Measurements from ENCODE around the gene TNIK.

TNIK gene

DNA sequence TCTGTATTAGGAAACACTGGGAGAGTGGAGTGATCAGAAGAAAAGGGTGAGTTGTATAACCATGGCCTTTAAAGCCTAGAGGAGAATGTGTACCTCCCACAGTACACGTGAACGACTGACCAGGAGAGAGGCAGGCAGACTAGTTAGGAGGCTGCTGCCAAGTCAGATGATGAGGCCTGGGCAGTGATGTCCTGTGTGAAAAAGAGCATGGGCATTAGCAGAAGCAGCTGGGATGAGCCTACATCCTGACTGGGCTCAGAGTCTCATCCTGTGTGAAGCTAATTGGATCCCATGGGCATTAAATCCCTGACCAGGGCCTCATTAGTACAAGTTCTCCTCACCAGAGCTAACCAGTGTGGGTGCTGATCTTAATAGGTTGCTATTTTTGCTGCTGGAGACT is 344.5 kb downstream of the TNIK start:
- H3K4me2 ChIP-seq (ENCODE audit: low read length), result no peak overlapping the region
- H3K9me3 ChIP-seq (ENCODE audit: control insufficient read depth, low read length), result no peaks in the 10 kb centered on the region
- no peaks in the 10 kb centered on the region for H3K79me2 ChIP-seq
- H3K4me1 ChIP-seq, result no peaks in the 10 kb centered on the region
- TF ChIP-seq, protein P1, sequence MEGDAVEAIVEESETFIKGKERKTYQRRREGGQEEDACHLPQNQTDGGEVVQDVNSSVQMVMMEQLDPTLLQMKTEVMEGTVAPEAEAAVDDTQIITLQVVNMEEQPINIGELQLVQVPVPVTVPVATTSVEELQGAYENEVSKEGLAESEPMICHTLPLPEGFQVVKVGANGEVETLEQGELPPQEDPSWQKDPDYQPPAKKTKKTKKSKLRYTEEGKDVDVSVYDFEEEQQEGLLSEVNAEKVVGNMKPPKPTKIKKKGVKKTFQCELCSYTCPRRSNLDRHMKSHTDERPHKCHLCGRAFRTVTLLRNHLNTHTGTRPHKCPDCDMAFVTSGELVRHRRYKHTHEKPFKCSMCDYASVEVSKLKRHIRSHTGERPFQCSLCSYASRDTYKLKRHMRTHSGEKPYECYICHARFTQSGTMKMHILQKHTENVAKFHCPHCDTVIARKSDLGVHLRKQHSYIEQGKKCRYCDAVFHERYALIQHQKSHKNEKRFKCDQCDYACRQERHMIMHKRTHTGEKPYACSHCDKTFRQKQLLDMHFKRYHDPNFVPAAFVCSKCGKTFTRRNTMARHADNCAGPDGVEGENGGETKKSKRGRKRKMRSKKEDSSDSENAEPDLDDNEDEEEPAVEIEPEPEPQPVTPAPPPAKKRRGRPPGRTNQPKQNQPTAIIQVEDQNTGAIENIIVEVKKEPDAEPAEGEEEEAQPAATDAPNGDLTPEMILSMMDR (IDR thresholded peaks at IDR 0.05), result no peak
- H3K27ac ChIP-seq, result no peak overlapping the region
- H3K36me3 ChIP-seq (ENCODE audit: control insufficient read depth, insufficient read depth, low read length), result no peaks in the 10 kb centered on the region
- H2AFZ ChIP-seq, result no peak overlapping the region
- no peaks in the 10 kb centered on the region for H3K27me3 ChIP-seq (ENCODE audit: control insufficient read depth, insufficient read depth, low read length)
- no peak overlapping the region for H3K4me3 ChIP-seq (ENCODE audit: low read depth, low read length)
- H3K9ac ChIP-seq, result no peak overlapping the region

DNA sequence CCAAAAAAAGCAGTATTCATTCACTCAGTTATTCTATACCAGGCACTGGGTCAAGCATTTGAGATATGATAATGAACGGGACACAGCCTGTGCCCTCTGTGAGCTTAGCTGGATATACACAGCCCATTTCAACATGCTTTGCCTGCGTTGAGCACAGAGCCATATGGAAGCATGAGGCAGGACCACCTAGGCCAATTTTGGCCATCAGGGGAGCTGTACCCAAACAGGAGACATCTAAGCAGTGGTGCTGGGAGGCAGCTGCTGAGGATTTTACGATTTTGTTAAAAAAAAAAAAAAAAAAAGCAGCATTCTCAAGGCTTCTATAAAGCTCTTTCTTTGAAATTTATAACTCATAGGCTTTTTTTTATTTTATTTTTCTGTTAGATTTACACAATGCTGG is 346.5 kb downstream of the TNIK start:
- Histone ChIP-seq H3K4me1 (no peaks in the 10 kb centered on the region), H2AFZ (no peak overlapping the region), H3K9me3 (ENCODE audit: control insufficient read depth, low read length) (no peaks in the 10 kb centered on the region), H3K9ac (no peak overlapping the region), H3K4me3 (ENCODE audit: low read depth, low read length) (no peak overlapping the region), H3K27me3 (ENCODE audit: control insufficient read depth, insufficient read depth, low read length) (no peaks in the 10 kb centered on the region), H3K36me3 (ENCODE audit: control insufficient read depth, insufficient read depth, low read length) (no peaks in the 10 kb centered on the region), H3K27ac (no peak overlapping the region), H3K4me2 (ENCODE audit: low read length) (no peak overlapping the region), H3K79me2 (no peaks in the 10 kb centered on the region)
- TF ChIP-seq, protein P1 (IDR thresholded peaks at IDR 0.05), result no peak

DNA sequence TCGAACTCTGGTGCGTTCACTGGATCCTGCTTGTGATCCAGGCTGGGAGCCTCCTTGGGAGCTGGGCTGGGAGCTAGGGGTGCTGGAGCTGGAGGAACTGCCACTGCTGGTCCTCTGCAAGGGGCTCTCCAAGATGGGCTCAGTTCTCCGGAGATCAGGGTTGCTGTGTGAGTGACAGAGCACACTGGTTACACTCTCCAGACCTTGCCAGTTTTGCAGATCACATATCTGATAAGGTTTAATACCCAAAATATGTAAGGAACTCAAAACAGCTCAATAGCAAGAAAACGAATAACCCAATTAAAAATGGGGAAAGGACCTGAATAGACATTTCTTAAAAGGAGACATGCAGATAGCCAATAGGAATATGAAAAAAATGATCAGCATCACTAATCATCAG is 349.5 kb downstream of the TNIK start:
- Histone ChIP-seq H3K27ac (no peak overlapping the region), H3K9ac (no peak overlapping the region), H3K4me2 (ENCODE audit: low read length) (no peak overlapping the region), H3K4me1 (no peaks in the 10 kb centered on the region), H3K4me3 (ENCODE audit: low read depth, low read length) (no peak overlapping the region), H2AFZ (no peak overlapping the region), H3K27me3 (ENCODE audit: control insufficient read depth, insufficient read depth, low read length) (no peaks in the 10 kb centered on the region), H3K36me3 (ENCODE audit: control insufficient read depth, insufficient read depth, low read length) (no peaks in the 10 kb centered on the region), H3K79me2 (no peaks in the 10 kb centered on the region), H3K9me3 (ENCODE audit: control insufficient read depth, low read length) (no peaks in the 10 kb centered on the region)
- TF ChIP-seq, protein P1 (IDR thresholded peaks at IDR 0.05), result no peak

DNA sequence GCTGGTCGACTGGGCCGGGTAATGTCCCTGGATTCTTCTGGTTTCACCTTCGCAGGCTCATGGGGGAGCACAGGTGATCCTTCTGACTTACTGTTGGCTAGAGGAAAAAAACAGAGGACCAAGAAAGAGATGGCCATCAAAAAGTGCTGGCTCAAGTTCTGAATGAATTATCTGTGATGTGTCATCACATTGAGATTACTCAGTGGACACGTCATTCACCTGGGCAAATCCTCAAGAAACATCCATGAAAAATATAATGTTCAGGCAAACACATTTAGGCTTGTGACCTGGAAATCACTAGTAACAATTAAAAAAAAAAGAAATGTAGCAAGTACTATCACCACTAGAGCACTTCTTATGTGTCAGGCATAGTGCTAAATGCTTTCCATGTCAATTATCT is 352.1 kb downstream of the TNIK start:
- Histone ChIP-seq H3K4me3 (ENCODE audit: low read depth, low read length) (no peak overlapping the region), H3K9me3 (ENCODE audit: control insufficient read depth, low read length) (no peaks in the 10 kb centered on the region), H3K9ac (no peak overlapping the region), H3K27ac (no peak overlapping the region), H2AFZ (no peak overlapping the region), H3K36me3 (ENCODE audit: control insufficient read depth, insufficient read depth, low read length) (no peaks in the 10 kb centered on the region), H3K27me3 (ENCODE audit: control insufficient read depth, insufficient read depth, low read length) (no peaks in the 10 kb centered on the region), H3K4me1 (no peaks in the 10 kb centered on the region), H3K79me2 (no peaks in the 10 kb centered on the region), H3K4me2 (ENCODE audit: low read length) (no peak overlapping the region)
- TF ChIP-seq, protein P1 (IDR thresholded peaks at IDR 0.05), result no peak

DNA sequence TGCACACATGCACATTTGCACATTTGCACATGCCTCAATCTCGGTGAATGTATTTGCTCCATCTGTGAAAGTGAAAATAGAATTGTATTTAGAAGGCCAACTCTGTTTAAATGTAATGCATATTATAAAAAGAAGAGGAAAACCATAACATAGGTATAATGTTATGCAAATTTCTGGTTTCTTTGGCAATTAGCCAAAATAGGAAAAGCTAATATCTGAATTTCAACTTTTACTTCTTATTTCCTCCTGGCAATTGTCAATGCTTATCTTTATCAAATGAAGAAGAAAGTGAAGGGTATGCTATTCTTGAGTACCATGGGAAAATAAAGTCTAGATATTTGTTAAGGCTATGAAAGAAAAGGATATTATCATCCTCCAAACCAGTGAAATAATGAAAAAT is 357.0 kb downstream of the TNIK start:
- H2AFZ ChIP-seq, result no peak overlapping the region
- H3K4me2 ChIP-seq (ENCODE audit: low read length), result no peak overlapping the region
- H3K36me3 ChIP-seq (ENCODE audit: control insufficient read depth, insufficient read depth, low read length), result no peaks in the 10 kb centered on the region
- H3K27ac ChIP-seq, result no peak overlapping the region
- no peak overlapping the region for H3K9ac ChIP-seq
- no peaks in the 10 kb centered on the region for H3K9me3 ChIP-seq (ENCODE audit: control insufficient read depth, low read length)
- H3K27me3 ChIP-seq (ENCODE audit: control insufficient read depth, insufficient read depth, low read length), result no peaks in the 10 kb centered on the region
- no peaks in the 10 kb centered on the region for H3K79me2 ChIP-seq
- H3K4me1 ChIP-seq, result no peaks in the 10 kb centered on the region
- no peak overlapping the region for H3K4me3 ChIP-seq (ENCODE audit: low read depth, low read length)
- TF ChIP-seq, protein P1 (IDR thresholded peaks at IDR 0.05), result no peak
